DMS53 treated with DMSO at 0.1 percent for 48 hours (cell line): ENCODE measurements around the gene RNPEP.
"Not testable (repeated sequence)": the region's sequence is repeated elsewhere in the genome, so short reads cannot be mapped to it uniquely, and the experiment has no call there.

ENCODE experiments used
- DNase-seq: peaks from one replicate; lab custom pipeline; 2025; ENCODE audit not compliant: unreplicated experiment; lab: John Stamatoyannopoulos, UW

The RNPEP gene

GRCh38 chr1:202034149-202034682 lies 51.8 kb downstream of the RNPEP start:
- no peak for DNase-seq

DNA sequence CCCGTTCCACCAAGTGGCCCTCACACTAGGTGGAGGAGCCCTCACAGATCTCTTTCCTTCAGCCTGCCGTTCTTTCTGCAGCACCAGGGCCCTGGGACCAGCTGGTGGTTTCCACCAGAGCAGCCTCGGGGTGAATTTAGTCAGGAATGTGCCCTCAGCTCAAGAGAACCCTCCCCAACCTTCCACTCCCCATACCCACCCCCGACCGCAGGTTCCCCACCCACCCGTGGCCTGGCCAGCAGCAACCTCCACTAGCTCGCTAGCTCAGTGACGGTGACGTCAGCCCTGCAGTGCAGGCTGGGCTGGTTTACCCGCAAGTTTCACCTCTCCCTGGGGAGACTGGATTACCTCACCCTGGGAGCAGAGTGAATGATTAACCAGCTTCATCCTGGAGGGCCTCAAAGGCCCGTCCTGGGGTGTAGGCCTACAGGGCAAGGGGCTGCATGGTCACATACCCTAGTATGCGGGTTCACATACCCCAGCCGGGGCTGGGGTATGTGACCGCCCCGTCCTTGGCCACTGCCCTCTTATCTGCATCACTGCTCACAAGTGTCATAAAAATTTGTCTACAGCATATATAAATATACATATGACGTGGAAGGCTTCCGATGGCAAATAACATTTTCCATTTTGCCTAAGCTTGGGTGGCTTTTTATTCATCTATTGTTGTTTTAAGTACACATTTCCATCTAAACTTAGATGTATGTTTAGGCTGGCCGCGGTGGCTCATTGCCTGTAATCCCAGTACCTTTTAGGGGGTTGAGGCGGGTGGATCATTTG lies 52.4 kb downstream of the RNPEP start:
- peak; percentile 100 for DNase-seq

- no peak for DNase-seq
Measured at GRCh38 chr1:202036595-202037387, 54.3 kb downstream of the RNPEP start.

DNA sequence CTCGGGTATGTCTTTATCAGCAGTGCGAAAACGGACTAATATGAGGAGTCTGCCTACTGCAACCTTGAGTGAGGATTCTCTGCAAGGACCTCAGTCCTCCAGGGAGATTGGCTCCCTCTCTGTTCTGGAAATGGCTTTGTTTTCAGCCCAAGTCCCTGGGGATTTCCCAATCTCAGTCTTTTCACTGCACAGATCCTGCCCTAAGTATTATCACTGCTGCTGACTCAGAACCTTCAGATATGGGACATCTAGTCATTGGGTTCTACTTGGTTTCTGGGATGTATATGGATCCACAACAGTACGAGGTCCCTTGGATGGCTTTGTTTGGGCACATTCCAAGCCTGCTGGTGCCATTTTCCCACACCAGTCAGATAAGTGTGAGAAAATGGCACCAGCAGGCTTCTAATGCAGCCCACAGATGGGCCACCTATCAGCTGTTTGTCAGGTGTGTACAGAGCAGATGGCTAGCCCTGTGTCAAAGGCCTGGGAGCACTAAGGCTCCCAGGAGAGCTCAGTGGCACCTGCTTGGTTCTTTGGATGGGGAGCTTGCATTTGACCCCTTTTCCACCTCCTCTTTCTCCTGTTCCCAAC lies 55.4 kb downstream of the RNPEP start:
- DNase-seq: no peak

DNA sequence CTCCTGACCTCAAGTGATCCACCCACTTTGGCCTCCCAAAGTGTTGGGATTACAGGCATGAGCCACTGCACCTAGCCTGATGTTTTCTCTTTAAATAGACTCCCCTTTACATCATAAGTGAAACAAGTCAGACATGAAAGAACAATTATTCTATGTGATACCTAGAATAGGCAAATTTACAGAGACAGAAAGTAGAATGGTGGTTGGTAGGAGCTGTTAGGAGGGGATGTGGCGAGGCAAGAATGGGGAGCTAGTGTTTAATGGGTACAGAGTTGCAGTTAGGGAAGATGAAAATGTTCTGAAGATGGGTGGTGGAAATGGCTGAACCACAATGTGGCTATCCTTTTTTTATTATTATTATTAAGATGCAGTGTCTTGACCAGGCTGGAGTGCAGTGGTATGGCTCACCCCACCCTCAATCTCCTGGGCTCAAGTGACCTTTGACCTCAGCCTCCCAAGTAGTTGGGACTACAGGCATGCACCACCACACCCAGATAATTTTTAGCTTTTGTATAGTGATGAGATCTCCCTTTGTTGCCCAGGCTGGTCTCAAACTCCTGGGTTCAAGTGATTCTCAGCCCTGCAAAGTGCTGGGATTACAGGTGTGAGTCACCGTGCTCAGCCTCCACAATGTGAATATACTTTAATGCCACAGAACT lies 56.4 kb downstream of the RNPEP start:
- no peak for DNase-seq

GRCh38 chr1:202045705-202046104 lies 63.3 kb downstream of the RNPEP start:
- DNase-seq: peak; percentile 89

DNA sequence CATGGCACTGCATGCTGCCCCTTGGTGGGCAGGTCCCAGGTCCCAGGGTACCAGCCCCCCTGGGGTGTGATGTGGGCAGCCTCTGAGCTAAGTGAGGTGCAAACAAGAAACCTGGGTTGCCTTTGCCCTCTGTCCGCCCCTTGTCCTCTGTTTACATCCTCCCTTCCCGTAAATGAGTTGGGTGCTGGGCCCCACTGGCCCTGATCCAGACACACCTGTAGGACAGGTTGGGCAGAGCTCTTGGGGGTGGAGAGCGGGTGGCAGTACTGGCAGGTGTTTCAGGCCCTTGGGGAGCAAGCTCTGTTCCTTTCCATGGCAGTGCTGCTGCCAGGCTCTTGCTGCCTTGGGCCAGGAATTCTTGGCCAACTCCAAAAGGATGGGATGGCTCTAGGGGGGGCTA lies 63.8 kb downstream of the RNPEP start:
- peak; percentile 99 for DNase-seq

DNA sequence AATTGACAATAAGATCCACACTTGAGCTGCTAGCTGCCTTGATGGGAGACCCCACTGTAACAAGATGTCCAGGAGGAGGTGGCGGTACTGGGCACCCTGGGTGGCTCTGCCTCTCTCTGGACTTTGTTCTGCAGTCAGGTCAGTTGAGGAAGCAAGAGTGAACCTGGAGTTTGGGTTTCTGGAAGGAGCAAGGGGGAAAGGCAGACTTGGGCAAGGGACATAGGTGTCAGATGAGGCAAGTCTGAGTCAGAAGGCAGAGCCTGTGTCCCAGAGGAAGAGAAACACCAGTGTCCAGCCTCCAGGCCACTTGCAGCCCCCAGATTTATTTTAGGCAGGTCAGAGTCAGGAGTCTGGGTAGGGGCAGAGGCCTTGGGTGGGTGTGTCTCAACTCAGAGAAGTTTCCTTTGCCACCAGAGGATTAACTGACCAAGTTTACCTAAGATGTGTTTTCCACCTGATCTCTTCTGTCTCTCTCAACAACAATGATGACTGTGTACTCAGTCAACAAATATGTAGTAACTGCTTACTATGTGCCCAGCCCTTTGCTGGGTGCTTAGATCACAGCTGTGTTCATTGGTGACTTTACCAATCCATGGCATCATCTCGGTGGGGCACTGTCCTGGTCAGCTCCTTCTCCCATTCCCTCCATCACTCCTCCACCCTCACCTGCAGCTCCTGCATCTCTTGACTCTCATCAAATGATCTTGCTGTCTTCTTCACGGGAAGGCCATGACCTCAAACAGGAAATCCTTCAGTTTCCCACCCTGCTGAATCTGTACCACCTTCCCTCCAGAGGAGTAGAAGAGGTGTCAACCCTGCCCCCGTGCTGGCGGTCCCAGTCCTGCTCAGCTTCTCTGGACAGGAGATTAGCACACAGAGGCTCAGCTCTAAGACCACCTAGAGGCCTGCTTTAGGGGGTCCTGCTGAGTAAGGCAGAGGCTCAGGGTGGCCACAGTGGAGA lies 64.6 kb downstream of the RNPEP start:
- peak; percentile 98 for DNase-seq

GRCh38 chr1:202047977-202048376 lies 65.5 kb downstream of the RNPEP start:
- DNase-seq: no peak

DNA sequence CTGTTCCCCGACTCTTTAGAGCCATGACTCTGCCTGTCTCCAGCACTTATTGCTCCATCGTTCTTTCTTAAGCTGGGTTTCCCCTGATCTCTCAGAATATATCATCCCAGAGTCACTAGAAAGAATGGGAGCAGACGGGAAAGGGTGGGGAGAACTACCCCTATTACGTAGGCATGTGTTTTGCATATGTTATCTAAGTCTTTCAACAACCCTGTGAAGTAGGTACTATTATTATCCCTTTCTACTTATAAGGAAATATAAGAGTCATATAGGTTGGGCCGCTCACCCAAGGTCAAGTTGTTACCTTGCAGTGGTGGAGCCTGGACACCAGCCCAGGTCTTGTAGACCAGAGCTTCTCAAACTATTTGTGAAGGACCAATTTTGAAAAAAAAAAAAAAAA lies 66.7 kb downstream of the RNPEP start:
- DNase-seq: no peak

GRCh38 chr1:202054094-202054493 lies 71.6 kb downstream of the RNPEP start:
- DNase-seq: no peak

- DNase-seq: not testable (repeated sequence)
Measured at GRCh38 chr1:202054673-202055072, 72.2 kb downstream of the RNPEP start.
